Cardiac fibroblast (primary cell): ENCODE results near the gene PHACTR1.

Experiments
- DNase-seq, 2 donors: peaks; one replicate each; pipeline versions ENCODE4 v3.0.0 to v3.0.0-alpha.2; 2010; ENCODE audit warnings: low read depth in 2 of 2
- H3K4me3 ChIP-seq, 2 donors: replicated peaks in 1 of 2; 1 replicate in 1 of 2; 2 replicates in 1 of 2; pipeline ENCODE4 v1.5.1; 2011; ENCODE audit warnings: low read depth in 2 of 2, low read length in 2 of 2, mild to moderate bottlenecking in 2 of 2, moderate library complexity in 1 of 2
- TF ChIP-seq, protein P1 (sequence below): IDR thresholded peaks from one replicate; pipeline ENCODE4 v1.5.1; 2011; ENCODE audit warnings: low read depth, mild to moderate bottlenecking, low read length, inconsistent platforms

PHACTR1 gene

DNA sequence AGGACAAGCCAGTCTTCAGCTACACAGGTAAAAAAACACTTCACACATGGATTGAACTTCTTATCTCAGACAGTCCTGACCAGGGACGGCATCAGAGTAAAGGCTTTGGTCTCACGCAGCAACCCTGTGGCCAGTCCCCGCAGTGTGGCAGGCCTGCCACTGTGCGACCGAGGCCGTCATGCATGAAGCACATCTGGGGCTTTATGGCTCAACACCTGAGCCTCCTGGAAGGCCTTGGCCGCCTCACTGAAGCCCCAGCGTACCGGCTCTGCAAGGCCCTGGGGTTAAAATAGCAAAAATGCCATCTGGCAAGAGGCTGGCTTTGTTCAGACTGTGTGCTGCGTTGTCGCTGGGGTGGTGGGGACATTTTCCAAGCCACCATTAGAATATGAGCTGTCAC lies 579.0 kb downstream of the PHACTR1 start:
- DNase-seq = no peak
- H3K4me3 ChIP-seq = no peak overlapping the region
- TF ChIP-seq, protein P1, sequence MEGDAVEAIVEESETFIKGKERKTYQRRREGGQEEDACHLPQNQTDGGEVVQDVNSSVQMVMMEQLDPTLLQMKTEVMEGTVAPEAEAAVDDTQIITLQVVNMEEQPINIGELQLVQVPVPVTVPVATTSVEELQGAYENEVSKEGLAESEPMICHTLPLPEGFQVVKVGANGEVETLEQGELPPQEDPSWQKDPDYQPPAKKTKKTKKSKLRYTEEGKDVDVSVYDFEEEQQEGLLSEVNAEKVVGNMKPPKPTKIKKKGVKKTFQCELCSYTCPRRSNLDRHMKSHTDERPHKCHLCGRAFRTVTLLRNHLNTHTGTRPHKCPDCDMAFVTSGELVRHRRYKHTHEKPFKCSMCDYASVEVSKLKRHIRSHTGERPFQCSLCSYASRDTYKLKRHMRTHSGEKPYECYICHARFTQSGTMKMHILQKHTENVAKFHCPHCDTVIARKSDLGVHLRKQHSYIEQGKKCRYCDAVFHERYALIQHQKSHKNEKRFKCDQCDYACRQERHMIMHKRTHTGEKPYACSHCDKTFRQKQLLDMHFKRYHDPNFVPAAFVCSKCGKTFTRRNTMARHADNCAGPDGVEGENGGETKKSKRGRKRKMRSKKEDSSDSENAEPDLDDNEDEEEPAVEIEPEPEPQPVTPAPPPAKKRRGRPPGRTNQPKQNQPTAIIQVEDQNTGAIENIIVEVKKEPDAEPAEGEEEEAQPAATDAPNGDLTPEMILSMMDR = no peak

DNA sequence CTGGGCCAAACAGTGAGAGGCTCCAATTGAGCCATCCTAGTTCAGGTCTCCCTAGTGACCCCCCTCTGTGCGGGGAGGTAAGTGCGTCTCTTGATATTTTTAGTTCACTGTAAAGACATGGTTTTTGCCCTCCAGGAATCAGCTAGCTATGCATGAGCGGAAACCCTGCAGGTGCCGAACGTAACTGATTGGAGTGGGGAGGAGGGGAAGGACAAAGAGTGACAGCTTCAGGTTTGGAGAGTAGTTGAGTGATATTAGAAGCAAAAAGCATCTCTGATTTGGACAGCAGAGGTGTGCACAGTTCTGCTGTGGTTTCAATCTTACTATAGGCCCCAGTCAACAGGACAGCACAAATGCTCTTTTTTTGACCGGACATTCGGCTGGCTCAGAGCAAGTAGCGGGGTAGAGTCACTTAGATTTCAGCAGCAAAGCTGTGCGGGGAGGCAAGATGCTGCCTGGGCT lies 580.0 kb downstream of the PHACTR1 start:
- DNase-seq = no peak
- TF ChIP-seq, protein P1 = no peak
- no peak overlapping the region for H3K4me3 ChIP-seq

DNA sequence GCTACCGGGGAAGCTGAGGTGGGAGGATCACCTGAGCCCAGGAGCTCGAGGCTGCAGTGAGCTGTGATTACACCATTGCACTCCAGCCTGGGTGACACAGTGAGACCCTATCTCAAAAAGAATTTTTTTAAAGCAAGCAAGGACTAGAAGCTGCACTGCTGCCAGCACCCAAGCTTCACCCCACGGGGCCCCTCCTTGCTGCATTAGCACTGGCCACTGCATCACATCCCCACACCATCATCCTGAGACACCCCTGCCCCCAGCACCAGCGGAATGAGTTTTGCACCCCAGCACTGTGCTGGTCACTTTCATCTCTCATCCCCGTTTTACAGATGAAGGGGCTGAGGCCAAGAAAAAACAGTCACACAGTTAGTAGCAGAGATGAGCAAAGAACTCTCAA lies 580.8 kb downstream of the PHACTR1 start:
- TF ChIP-seq, protein P1 = no peak
- no peak for DNase-seq
- H3K4me3 ChIP-seq = no peak overlapping the region

DNA sequence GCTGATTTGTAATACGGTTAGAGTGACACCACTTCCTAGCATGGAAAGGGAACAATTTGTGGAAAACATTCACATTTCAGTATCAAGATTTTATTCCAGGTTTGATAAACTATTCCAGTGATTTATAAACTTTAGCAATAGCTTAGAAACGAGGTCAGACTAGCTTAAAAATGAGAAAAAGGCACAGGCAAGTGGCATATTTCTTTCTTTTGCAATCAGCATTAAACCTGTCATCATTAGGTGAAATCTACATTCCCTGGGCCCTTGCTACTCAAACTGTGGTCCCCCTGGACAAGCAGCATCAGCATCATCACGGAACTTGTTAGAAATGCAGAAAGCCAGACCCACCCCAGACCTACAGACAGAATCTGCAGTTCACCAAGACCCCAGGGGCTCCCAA lies 581.9 kb downstream of the PHACTR1 start:
- DNase-seq = no peak
- TF ChIP-seq, protein P1 = no peak
- H3K4me3 ChIP-seq = no peak overlapping the region

DNA sequence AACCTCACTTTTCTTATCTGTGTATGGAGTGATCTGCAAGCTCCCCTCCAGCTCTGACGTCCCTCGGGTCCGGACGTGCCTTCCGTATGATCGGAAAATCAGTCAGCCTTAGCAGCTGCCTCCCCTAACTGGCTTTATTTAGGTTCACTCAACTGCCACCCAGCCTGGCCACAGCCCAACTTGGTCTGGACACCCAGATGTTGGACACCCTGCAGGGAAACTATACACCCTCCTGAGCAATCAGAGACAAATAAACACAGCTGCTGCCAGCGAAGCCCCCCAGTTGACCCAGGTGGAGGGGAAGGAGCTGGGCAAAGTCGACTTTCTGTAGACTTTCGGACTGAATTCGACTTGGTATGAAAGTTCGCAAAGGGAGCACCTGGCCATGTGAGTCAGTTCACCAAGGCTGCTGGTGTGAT lies 582.8 kb downstream of the PHACTR1 start:
- no peak for DNase-seq
- TF ChIP-seq, protein P1 = no peak

DNA sequence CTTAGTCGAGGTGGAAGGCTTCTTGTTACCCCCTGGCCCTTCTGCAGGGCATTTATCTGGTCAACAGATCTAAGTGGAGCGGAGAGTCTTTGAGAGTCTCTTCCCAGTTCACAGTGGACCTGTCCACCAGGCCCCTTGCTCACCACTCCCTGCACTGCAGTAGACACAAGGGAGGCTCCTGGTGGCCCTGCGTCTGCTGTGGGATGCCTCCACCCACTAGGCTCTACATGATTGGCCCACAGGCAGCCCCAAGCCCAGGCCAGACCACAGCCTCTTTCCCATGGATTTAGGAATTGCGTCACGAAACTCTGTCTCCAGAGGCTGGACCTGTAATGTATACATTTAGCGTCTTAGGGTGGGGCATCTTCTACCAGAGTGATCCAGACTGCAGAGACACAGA lies 583.4 kb downstream of the PHACTR1 start:
- no peak overlapping the region for H3K4me3 ChIP-seq
- no peak for DNase-seq
- TF ChIP-seq, protein P1 = no peak

More for the DNA sequence above, 582.8 kb downstream of the PHACTR1 start:
- no peak overlapping the region for H3K4me3 ChIP-seq
